HepG2 (cell line): ENCODE data around the gene USB1. TPM values are rescaled to one million over a fixed set of nuclear protein-coding genes. Genes with fewer than 3 reads are reported as not detected.

Experiments used
- DPF2 ChIP-seq: sonication (generic); formaldehyde crosslinking; IDR thresholded peaks from 2 replicates; pipeline ENCODE4 v1.4.0; 2020; ENCODE audit warnings: mild to moderate bottlenecking, low read depth, missing genetic modification reagents, borderline replicate concordance
- HIVEP1 ChIP-seq: sonication (generic); formaldehyde crosslinking; IDR thresholded peaks from 2 replicates; pipeline ENCODE4 v1.4.0; 2020; ENCODE audit warnings: mild to moderate bottlenecking, missing genetic modification reagents
- HOXA9 ChIP-seq: sonication (generic); formaldehyde crosslinking; IDR thresholded peaks from 2 replicates; pipeline ENCODE4 v1.8.1; 2022; ENCODE audit warnings: missing genetic modification reagents, mild to moderate bottlenecking, moderate library complexity, borderline replicate concordance
- SRSF4 ChIP-seq: fragments of 200-400 bp; formaldehyde crosslinking; IDR thresholded peaks from one replicate; pipeline ENCODE4 v1.6.1; 2018; ENCODE audit warnings: mild to moderate bottlenecking, low read depth, low read length, moderate library complexity; ENCODE audit not compliant: poor library complexity, severe bottlenecking
- ZFP36 ChIP-seq: fragments of 150-350 bp; IDR thresholded peaks from 2 replicates; pipeline ENCODE4 v1.6.1; 2018; ENCODE audit warnings: borderline replicate concordance, low read length, low read depth; ENCODE audit not compliant: partially characterized antibody
- ZNF672 ChIP-seq: sonication (generic); formaldehyde crosslinking; IDR thresholded peaks from 2 replicates; pipeline ENCODE4 v1.8.1; 2022; ENCODE audit warnings: missing genetic modification reagents
- ZSCAN20 ChIP-seq: sonication (generic); formaldehyde crosslinking; IDR thresholded peaks from 2 replicates; pipeline ENCODE4 v1.4.0; 2020; ENCODE audit warnings: missing genetic modification reagents, mild to moderate bottlenecking, borderline replicate concordance
- polyA plus RNA-seq, 8 experiments: library from polyadenylated mRNA; depleted of rRNA in 3 of 8; stranded (reverse) in 7 of 8; unstranded in 1 of 8; fragments of >200 nt; fragmentation: Illumina TruSeq in 4 of 8; extraction: Trizol in 4 of 8; gene quantifications; 2 replicates each; pipeline versions ENCODE4 v1.2.1 to v1.2.3, GENCODE V29; 2011 to 2016; ENCODE audit warnings: low read depth in 4 of 8, missing spikeins in 1 of 8, mixed read lengths in 1 of 8; ENCODE audit not compliant: insufficient read depth in 1 of 8
- total RNA-seq, 5 experiments: library from RNA; depleted of rRNA; stranded (reverse); fragments of >200 nt; fragmentation: Illumina TruSeq; extraction: Trizol; gene quantifications; 2 replicates each; pipeline ENCODE4 v1.2.3, GENCODE V29; 2016; ENCODE audit warnings: low read depth in 1 of 5
- TF ChIP-seq, protein P1 (sequence below): sonication (generic); formaldehyde crosslinking; IDR thresholded peaks from 2 replicates; pipeline ENCODE4 v1.4.0; 2020; ENCODE audit warnings: missing genetic modification reagents
- TF ChIP-seq, protein P2 (sequence below): sonication (generic); formaldehyde crosslinking; IDR thresholded peaks from 2 replicates; pipeline ENCODE4 v1.4.0; 2020; ENCODE audit warnings: mild to moderate bottlenecking, missing genetic modification reagents
- TF ChIP-seq, protein P3 (sequence below): IDR thresholded peaks from 2 replicates; pipeline ENCODE4 v1.6.1; 2012; ENCODE audit warnings: inconsistent platforms
- TF ChIP-seq, protein P4 (sequence below): IDR thresholded peaks from 2 replicates; pipeline ENCODE4 v1.6.1; 2016
- TF ChIP-seq, protein P5 (sequence below): sonication (generic); formaldehyde crosslinking; IDR thresholded peaks from 2 replicates; pipeline ENCODE4 v1.5.0; 2020; ENCODE audit warnings: mild to moderate bottlenecking, missing genetic modification reagents, moderate library complexity

The USB1 gene
- total and polyA plus RNA-seq, 2 of the 13 experiments (the other 11 are each of a cell fraction or from before 2014, with no cell fraction given) = 16.7 to 65.4 TPM

DNA sequence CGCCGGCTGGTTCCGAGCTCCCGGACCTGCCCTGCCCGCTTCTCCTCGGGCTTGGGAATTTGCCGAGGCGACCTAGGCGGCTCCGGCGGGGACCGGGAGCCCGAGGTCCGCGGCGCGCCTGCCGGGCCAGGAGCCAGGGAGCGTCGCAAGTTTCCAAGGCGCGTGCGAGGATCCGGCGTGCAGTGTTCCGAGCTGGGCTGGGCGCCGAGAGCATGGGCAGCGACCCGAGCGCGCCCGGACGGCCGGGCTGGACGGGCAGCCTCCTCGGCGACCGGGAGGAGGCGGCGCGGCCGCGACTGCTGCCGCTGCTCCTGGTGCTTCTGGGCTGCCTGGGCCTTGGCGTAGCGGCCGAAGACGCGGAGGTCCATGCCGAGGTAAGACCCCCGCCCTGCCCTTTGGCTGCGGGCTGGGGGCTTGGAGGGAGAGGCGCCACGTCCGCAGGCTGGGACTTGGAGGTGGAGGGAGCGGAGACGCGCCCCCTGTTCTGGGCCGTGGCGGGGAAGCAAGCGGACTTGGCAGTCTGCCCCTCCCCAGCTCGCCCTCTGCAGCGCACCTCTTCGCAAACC lies 25.0 kb downstream of the USB1 start (continued):
- TF ChIP-seq, protein P1, sequence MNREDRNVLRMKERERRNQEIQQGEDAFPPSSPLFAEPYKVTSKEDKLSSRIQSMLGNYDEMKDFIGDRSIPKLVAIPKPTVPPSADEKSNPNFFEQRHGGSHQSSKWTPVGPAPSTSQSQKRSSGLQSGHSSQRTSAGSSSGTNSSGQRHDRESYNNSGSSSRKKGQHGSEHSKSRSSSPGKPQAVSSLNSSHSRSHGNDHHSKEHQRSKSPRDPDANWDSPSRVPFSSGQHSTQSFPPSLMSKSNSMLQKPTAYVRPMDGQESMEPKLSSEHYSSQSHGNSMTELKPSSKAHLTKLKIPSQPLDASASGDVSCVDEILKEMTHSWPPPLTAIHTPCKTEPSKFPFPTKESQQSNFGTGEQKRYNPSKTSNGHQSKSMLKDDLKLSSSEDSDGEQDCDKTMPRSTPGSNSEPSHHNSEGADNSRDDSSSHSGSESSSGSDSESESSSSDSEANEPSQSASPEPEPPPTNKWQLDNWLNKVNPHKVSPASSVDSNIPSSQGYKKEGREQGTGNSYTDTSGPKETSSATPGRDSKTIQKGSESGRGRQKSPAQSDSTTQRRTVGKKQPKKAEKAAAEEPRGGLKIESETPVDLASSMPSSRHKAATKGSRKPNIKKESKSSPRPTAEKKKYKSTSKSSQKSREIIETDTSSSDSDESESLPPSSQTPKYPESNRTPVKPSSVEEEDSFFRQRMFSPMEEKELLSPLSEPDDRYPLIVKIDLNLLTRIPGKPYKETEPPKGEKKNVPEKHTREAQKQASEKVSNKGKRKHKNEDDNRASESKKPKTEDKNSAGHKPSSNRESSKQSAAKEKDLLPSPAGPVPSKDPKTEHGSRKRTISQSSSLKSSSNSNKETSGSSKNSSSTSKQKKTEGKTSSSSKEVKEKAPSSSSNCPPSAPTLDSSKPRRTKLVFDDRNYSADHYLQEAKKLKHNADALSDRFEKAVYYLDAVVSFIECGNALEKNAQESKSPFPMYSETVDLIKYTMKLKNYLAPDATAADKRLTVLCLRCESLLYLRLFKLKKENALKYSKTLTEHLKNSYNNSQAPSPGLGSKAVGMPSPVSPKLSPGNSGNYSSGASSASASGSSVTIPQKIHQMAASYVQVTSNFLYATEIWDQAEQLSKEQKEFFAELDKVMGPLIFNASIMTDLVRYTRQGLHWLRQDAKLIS (CRISPR knock-in tag) = no peak
- TF ChIP-seq, protein P2, sequence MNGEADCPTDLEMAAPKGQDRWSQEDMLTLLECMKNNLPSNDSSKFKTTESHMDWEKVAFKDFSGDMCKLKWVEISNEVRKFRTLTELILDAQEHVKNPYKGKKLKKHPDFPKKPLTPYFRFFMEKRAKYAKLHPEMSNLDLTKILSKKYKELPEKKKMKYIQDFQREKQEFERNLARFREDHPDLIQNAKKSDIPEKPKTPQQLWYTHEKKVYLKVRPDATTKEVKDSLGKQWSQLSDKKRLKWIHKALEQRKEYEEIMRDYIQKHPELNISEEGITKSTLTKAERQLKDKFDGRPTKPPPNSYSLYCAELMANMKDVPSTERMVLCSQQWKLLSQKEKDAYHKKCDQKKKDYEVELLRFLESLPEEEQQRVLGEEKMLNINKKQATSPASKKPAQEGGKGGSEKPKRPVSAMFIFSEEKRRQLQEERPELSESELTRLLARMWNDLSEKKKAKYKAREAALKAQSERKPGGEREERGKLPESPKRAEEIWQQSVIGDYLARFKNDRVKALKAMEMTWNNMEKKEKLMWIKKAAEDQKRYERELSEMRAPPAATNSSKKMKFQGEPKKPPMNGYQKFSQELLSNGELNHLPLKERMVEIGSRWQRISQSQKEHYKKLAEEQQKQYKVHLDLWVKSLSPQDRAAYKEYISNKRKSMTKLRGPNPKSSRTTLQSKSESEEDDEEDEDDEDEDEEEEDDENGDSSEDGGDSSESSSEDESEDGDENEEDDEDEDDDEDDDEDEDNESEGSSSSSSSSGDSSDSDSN (CRISPR knock-in tag) = no peak; the same call in none of the 2 replicates
- TF ChIP-seq DPF2 (CRISPR knock-in tag) = no peak
- TF ChIP-seq, protein P3, sequence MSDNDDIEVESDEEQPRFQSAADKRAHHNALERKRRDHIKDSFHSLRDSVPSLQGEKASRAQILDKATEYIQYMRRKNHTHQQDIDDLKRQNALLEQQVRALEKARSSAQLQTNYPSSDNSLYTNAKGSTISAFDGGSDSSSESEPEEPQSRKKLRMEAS = peak; percentile 67
- no peak for TF ChIP-seq ZFP36
- no peak; the same call in 1 of the 2 replicates for TF ChIP-seq ZSCAN20 (CRISPR knock-in tag)
- TF ChIP-seq HIVEP1 (CRISPR knock-in tag) = peak; percentile 22; the same call in 1 of the 2 replicates
- no peak for TF ChIP-seq ZNF672
- TF ChIP-seq, protein P4, sequence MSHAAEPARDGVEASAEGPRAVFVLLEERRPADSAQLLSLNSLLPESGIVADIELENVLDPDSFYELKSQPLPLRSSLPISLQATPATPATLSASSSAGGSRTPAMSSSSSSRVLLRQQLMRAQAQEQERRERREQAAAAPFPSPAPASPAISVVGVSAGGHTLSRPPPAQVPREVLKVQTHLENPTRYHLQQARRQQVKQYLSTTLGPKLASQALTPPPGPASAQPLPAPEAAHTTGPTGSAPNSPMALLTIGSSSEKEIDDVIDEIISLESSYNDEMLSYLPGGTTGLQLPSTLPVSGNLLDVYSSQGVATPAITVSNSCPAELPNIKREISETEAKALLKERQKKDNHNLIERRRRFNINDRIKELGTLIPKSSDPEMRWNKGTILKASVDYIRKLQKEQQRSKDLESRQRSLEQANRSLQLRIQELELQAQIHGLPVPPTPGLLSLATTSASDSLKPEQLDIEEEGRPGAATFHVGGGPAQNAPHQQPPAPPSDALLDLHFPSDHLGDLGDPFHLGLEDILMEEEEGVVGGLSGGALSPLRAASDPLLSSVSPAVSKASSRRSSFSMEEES (CRISPR knock-in tag) = no peak
- TF ChIP-seq HOXA9 (CRISPR knock-in tag) = peak; percentile 35; the same call in 1 of the 2 replicates
- TF ChIP-seq, protein P5, sequence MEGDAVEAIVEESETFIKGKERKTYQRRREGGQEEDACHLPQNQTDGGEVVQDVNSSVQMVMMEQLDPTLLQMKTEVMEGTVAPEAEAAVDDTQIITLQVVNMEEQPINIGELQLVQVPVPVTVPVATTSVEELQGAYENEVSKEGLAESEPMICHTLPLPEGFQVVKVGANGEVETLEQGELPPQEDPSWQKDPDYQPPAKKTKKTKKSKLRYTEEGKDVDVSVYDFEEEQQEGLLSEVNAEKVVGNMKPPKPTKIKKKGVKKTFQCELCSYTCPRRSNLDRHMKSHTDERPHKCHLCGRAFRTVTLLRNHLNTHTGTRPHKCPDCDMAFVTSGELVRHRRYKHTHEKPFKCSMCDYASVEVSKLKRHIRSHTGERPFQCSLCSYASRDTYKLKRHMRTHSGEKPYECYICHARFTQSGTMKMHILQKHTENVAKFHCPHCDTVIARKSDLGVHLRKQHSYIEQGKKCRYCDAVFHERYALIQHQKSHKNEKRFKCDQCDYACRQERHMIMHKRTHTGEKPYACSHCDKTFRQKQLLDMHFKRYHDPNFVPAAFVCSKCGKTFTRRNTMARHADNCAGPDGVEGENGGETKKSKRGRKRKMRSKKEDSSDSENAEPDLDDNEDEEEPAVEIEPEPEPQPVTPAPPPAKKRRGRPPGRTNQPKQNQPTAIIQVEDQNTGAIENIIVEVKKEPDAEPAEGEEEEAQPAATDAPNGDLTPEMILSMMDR (CRISPR knock-in tag) = no peak; the same call in 1 of the 2 replicates
- no peak for TF ChIP-seq SRSF4
